Measurements from ENCODE around the gene ZIC5.

Gene ZIC5

DNA sequence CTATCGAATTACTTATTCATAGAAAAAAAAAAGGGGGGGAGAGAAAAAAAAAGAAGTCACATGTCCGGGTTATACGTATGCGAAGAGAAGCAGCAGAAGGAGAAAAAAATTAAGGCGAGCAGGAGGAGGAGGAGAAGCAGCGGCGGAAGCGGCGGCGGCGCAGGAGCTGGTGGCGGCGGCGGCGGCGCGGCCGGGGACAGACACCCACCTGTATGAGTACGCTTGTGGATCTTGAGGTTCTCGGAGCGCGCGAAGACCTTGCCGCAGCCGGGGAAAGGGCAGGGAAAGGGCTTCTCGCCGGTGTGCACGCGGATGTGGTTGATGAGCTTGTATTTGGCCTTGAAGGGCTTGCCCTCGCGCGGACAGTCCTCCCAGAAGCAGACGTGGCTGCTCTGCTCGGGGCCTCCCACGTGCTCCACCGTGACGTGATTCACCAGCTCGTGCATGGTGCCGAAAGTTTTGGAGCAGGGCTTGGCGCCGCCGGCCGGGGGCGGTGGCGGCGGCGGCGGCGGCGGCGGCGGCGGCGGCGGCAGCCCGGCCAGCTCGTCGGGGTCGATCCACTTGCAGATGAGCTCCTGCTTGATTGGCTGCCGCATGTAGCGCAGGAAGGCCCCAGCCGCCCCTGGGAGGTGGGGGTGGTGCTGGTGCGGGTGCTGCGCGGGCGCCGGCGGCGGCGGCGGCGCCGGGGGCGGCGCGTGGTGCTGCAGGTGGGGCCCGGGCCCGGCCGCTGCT lies 1.5 kb downstream of the ZIC5 start:
- Histone ChIP-seq H3K4me3 (ENCODE audit: low read length) (no peak overlapping the region), H3K9ac (ENCODE audit: low read length) (no peak overlapping the region), H3K36me3 (ENCODE audit: control insufficient read depth, insufficient read depth, low read length) (no peaks in the 10 kb centered on the region), H3K27me3 (ENCODE audit: control insufficient read depth, insufficient read depth, low read length) (peaks cover 88% of the 10 kb centered on the region), H3K4me1 (ENCODE audit: control insufficient read depth, insufficient read depth, low read length) (peaks cover 19% of the 10 kb centered on the region), H3K9me3 (ENCODE audit: control insufficient read depth, low read length) (no peaks in the 10 kb centered on the region)

DNA sequence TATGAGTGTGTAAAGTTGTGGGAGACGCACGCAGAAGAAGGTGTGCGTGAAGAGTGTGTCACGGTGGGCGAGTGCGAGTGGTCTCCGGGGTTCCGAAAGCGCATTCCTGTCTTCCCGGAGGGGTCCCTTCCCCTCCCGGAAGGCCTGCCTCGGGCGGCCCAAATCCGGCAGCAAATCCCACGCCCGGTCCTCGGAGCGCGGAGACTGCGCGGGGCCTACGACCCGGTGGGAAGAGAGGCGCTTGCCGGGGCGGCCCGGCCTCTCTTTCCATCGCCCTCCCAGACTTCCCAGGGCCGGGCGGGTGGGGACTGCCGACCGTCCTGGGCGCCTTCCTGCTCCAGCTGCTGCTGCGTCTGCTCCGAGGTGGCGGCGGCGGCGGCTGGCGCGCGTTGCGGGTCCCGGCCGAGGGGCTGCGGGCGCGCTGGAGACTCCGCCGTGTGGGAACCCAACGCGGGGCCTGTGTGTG lies 2.1 kb downstream of the ZIC5 start:
- H3K9me3 ChIP-seq (ENCODE audit: control insufficient read depth, low read length): no peaks in the 10 kb centered on the region
- H3K36me3 ChIP-seq (ENCODE audit: control insufficient read depth, insufficient read depth, low read length): no peaks in the 10 kb centered on the region
- no peak overlapping the region for H3K9ac ChIP-seq (ENCODE audit: low read length)
- H3K4me1 ChIP-seq (ENCODE audit: control insufficient read depth, insufficient read depth, low read length): peaks cover 19% of the 10 kb centered on the region
- H3K27me3 ChIP-seq (ENCODE audit: control insufficient read depth, insufficient read depth, low read length): peaks cover 82% of the 10 kb centered on the region
- H3K4me3 ChIP-seq (ENCODE audit: low read length): no peak overlapping the region

DNA sequence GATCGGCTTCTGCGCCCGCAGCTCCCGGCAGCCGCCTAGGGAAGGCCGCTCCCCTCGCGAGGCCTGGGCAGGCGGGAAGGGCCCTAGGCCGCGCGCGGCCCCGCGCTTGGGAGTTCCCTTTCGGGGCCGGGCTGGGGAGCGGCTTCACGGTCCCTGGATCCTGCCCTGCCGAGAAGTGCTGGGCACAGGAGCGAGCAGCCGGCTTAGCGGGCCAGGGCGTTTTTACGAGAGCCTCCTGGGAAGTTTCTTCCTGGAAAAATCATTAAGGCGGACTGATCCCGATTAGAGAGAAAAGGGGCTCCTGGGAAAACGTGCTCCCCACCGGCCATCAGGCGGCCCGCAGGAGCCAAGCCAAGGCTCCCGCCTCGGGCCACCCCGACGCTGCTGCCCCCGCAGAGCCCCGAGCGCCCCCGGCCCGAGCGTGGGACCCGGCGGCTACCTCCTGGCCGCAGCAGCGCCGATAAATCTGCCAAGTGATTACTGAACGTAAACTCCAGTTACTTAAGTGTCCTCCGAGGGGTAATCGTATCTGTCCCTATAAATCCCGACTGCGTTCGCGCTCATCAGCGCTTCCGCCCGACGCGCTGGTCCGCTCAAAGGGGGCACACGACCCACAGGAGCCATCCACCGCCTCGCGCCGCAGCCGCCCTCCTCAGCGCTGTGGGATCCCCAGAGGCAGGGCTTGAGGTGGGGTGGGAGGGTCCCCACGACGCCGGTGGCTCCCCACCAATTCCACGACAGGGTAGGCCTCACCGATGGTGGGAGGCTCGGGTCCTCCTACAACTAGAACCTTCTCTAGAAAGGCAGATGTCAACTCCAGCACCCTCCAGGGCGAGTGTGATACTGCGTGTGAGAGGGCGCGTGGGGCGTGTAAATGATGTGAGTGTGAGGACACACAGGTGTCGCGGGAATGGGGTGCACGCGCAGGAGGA lies 2.8 kb downstream of the ZIC5 start:
- peaks cover 82% of the 10 kb centered on the region for H3K27me3 ChIP-seq (ENCODE audit: control insufficient read depth, insufficient read depth, low read length)
- no peak overlapping the region for H3K4me3 ChIP-seq (ENCODE audit: low read length)
- H3K4me1 ChIP-seq (ENCODE audit: control insufficient read depth, insufficient read depth, low read length): peaks cover 19% of the 10 kb centered on the region
- no peaks in the 10 kb centered on the region for H3K36me3 ChIP-seq (ENCODE audit: control insufficient read depth, insufficient read depth, low read length)
- H3K9ac ChIP-seq (ENCODE audit: low read length): no peak overlapping the region
- H3K9me3 ChIP-seq (ENCODE audit: control insufficient read depth, low read length): no peaks in the 10 kb centered on the region

DNA sequence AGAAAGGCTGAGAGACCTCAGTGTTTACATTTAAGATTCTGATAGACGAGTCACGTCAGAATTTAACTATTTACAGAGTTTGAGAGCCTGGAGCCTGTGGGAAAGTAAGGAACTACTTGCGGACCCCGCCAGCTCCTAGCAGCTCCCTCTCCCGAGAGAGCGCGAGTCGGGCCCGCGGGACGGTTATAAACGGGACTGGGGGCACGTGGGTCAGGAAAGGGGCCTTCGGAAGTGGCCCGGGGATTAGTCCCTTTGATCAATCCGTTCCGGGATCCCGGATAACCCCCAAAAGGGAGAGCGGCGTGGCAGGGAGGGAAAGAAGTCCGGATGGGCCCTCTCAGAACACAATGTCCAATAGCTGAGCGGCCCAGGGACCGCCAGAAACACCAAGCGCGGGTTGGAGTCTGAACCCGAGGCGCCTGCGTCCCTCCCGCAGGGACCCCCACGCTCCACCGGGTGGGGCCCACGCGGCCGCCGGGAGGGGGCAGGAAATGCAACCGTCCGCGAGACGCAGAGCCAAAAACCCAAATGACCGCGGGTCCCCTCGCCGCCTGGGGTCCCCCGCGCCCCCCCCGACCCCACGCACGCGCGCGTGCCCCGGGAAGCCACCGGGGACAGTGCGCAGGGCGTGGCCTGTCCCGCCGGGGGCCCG lies 3.6 kb downstream of the ZIC5 start:
- no peak overlapping the region for H3K4me3 ChIP-seq (ENCODE audit: low read length)
- H3K27me3 ChIP-seq (ENCODE audit: control insufficient read depth, insufficient read depth, low read length): peaks cover 75% of the 10 kb centered on the region

DNA sequence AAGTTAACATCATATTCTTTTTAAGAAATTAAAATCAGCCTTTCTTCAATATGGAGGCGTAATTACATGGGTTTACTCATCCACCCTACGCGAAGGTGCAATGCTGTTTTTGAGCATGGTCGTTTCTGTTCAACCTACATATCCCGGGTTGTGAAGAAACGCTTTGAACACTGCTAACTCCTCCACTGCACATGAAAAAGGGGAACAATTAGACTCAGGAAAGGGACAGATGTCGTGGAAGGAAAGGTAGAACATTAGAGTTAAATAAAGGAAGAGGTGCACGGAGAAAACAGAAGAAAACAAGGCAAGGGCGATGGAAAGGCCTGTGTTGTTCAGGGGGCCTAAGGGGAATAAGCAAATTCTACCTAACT lies 4.1 kb downstream of the ZIC5 start:
- Histone ChIP-seq H3K36me3 (ENCODE audit: control insufficient read depth, insufficient read depth, low read length) (no peaks in the 10 kb centered on the region), H3K9me3 (ENCODE audit: control insufficient read depth, low read length) (no peaks in the 10 kb centered on the region), H3K4me1 (ENCODE audit: control insufficient read depth, insufficient read depth, low read length) (peaks cover 19% of the 10 kb centered on the region), H3K27me3 (ENCODE audit: control insufficient read depth, insufficient read depth, low read length) (peaks cover 73% of the 10 kb centered on the region), H3K4me3 (ENCODE audit: low read length) (no peak overlapping the region), H3K9ac (ENCODE audit: low read length) (no peak overlapping the region)

More for the DNA sequence above, 3.6 kb downstream of the ZIC5 start:
- Histone ChIP-seq H3K9ac (ENCODE audit: low read length) (no peak overlapping the region), H3K9me3 (ENCODE audit: control insufficient read depth, low read length) (no peaks in the 10 kb centered on the region), H3K4me1 (ENCODE audit: control insufficient read depth, insufficient read depth, low read length) (peaks cover 19% of the 10 kb centered on the region), H3K36me3 (ENCODE audit: control insufficient read depth, insufficient read depth, low read length) (no peaks in the 10 kb centered on the region)

DNA sequence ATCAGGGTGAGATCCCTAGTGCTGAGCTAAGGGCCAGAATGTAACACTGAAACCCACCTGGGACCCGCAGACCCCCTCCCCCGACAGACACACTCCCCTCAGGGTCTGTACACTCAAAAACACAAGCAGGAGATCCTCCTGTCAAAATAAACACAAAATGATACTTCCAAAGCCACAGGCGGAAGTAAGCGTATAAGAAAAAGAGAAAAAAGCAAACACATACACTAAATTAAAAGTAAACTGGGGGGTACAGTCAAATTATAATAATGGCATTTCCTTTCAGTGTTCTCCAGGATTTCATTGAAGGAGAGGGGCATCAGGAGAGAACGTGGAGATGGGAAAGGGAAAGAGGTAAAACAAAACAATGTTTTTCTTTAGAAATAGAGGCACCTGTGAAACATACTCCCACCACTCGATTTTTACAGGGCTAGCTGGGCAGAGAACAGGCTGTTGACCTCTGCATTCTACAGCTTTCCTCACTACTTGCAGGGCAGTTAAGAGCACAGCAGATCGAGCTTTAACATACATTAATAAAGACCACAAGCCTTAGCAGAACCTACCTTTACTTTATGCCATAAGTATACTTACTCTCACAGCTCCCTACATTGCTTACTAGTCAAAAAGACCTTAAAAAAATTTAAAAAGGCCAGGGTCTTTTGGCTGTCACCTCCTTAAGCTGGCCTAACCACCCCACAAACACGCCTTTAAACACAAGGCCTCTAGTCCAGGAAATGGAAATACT lies 5.3 kb downstream of the ZIC5 start:
- peaks cover 73% of the 10 kb centered on the region for H3K27me3 ChIP-seq (ENCODE audit: control insufficient read depth, insufficient read depth, low read length)

DNA sequence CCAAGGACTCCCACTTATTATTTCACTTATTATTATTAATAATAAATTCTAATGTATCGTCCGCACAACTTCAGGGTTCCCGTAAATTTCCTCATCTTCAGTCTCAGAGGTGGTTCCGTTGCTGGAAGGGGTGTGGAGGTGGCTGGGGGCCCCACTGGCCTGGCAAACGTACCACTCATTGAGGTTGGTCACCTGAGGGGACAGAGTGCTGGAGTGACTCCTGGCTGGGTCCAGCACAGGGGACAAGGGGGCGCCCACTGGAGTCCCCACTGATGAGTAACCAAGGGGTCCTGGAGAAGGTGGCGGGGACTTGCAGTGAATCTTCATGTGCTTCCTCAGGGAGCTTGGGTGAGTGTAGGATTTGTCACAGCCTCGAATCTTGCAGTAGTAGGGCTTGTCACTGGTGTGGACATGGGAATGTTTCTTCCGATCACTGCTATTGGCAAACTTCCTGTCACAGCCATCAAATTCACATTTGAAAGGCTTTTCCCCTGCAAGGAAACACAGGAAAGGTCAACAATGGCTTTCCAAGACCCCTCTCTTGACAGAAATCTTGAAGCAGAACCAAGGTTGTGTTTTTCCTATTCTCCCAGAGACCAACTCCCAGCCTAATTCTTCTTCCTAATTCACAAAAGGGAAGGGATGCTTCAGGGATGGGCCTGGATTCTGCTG lies 6.1 kb downstream of the ZIC5 start:
- Histone ChIP-seq H3K9me3 (ENCODE audit: control insufficient read depth, low read length) (no peaks in the 10 kb centered on the region), H3K4me3 (ENCODE audit: low read length) (no peak overlapping the region), H3K9ac (ENCODE audit: low read length) (no peak overlapping the region), H3K4me1 (ENCODE audit: control insufficient read depth, insufficient read depth, low read length) (peaks cover 19% of the 10 kb centered on the region), H3K27me3 (ENCODE audit: control insufficient read depth, insufficient read depth, low read length) (peaks cover 79% of the 10 kb centered on the region), H3K36me3 (ENCODE audit: control insufficient read depth, insufficient read depth, low read length) (no peaks in the 10 kb centered on the region)

More for the DNA sequence above, 5.3 kb downstream of the ZIC5 start:
- peaks cover 19% of the 10 kb centered on the region for H3K4me1 ChIP-seq (ENCODE audit: control insufficient read depth, insufficient read depth, low read length)
- H3K9me3 ChIP-seq (ENCODE audit: control insufficient read depth, low read length): no peaks in the 10 kb centered on the region
- no peaks in the 10 kb centered on the region for H3K36me3 ChIP-seq (ENCODE audit: control insufficient read depth, insufficient read depth, low read length)
- no peak overlapping the region for H3K4me3 ChIP-seq (ENCODE audit: low read length)
- H3K9ac ChIP-seq (ENCODE audit: low read length): no peak overlapping the region

DNA sequence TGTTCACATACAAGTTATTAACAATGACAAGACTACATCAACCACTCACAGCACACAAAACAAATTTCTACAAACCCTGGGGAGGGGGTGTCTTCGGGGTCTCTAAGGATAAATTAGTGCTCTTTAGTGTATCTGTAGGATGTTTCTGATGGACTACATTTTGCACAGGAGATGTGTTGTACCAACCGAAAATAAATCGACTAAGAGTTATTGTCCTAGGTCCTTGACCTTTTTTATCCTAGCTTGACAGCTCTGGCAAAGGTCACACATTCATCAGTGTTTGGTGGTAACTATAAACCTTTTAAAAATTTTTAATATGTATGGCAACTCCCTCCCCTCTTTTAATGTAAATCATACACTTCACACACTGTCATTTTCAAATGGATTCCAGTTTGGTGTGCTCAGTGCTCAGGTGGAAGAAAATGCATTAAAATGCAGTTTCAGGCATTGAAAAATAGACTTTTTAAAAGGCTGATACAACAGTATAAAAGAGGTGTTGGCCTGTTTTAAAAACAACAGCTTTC lies 7.7 kb downstream of the ZIC5 start:
- Histone ChIP-seq H3K27me3 (ENCODE audit: control insufficient read depth, insufficient read depth, low read length) (peaks cover 81% of the 10 kb centered on the region), H3K4me3 (ENCODE audit: low read length) (no peak overlapping the region), H3K4me1 (ENCODE audit: control insufficient read depth, insufficient read depth, low read length) (peaks cover 21% of the 10 kb centered on the region), H3K9ac (ENCODE audit: low read length) (no peak overlapping the region), H3K9me3 (ENCODE audit: control insufficient read depth, low read length) (no peaks in the 10 kb centered on the region), H3K36me3 (ENCODE audit: control insufficient read depth, insufficient read depth, low read length) (no peaks in the 10 kb centered on the region)

DNA sequence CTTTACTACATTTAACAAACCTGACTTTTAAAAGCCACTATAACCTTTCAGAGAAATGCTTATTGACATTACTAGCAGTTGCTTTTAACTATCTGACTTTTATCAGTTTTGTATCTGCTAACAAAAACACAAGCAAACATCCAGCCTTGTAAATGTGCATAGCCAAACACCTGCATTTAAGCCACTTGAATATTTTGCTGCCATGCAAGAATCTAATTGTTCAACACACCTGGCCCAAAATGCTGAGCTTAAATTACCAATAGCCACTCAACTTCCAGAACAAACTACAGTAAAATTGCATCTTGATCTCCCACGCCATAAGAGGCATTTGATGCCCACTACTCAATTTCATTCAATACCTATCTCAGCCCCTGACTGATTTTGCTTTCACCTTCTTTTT lies 9.3 kb downstream of the ZIC5 start:
- Histone ChIP-seq H3K9me3 (ENCODE audit: control insufficient read depth, low read length) (no peaks in the 10 kb centered on the region), H3K9ac (ENCODE audit: low read length) (no peak overlapping the region), H3K4me1 (ENCODE audit: control insufficient read depth, insufficient read depth, low read length) (peaks cover 19% of the 10 kb centered on the region), H3K27me3 (ENCODE audit: control insufficient read depth, insufficient read depth, low read length) (peaks cover 81% of the 10 kb centered on the region), H3K4me3 (ENCODE audit: low read length) (no peak overlapping the region), H3K36me3 (ENCODE audit: control insufficient read depth, insufficient read depth, low read length) (no peaks in the 10 kb centered on the region)

DNA sequence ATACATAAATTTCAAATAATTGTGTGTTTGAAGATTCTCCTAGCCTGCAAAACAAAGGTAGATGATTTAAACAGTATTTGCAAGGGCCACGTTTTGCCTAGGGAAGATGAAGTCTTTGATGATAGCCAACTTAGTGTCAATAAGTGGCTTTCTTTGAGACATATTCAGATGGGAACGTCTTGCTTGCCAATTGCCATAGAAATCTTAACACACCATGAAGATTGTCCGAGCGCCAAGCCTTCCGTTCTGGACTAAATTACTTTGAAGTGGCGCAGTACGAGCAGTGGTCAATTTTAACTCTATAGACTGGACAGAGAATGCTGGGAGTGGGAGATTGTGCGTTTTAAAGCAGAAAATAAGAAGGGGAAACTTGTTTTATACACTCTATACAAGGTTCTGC lies 9.9 kb downstream of the ZIC5 start:
- Histone ChIP-seq H3K9me3 (ENCODE audit: control insufficient read depth, low read length) (no peaks in the 10 kb centered on the region), H3K9ac (ENCODE audit: low read length) (no peak overlapping the region), H3K27me3 (ENCODE audit: control insufficient read depth, insufficient read depth, low read length) (peaks cover 82% of the 10 kb centered on the region), H3K4me1 (ENCODE audit: control insufficient read depth, insufficient read depth, low read length) (peaks cover 25% of the 10 kb centered on the region), H3K4me3 (ENCODE audit: low read length) (no peak overlapping the region), H3K36me3 (ENCODE audit: control insufficient read depth, insufficient read depth, low read length) (no peaks in the 10 kb centered on the region)
